GM23248 (cell line): ENCODE data around the gene VAMP1.

Experiments used
- EZH2 ChIP-seq: fragments of 200-600 bp; sonication (generic); IDR thresholded peaks from 2 replicates; pipeline ENCODE4 v1.6.1; 2018; ENCODE audit warnings: antibody characterized with exemption, mild to moderate bottlenecking; ENCODE audit not compliant: insufficient read depth, poor library complexity, severe bottlenecking
- EZH2phosphoT487 ChIP-seq: fragments of 200-600 bp; sonication (generic); IDR thresholded peaks from 2 replicates; pipeline ENCODE4 v1.6.1; 2018; ENCODE audit warnings: antibody characterized with exemption, moderate library complexity, mild to moderate bottlenecking, low read depth; ENCODE audit not compliant: insufficient read depth

DNA sequence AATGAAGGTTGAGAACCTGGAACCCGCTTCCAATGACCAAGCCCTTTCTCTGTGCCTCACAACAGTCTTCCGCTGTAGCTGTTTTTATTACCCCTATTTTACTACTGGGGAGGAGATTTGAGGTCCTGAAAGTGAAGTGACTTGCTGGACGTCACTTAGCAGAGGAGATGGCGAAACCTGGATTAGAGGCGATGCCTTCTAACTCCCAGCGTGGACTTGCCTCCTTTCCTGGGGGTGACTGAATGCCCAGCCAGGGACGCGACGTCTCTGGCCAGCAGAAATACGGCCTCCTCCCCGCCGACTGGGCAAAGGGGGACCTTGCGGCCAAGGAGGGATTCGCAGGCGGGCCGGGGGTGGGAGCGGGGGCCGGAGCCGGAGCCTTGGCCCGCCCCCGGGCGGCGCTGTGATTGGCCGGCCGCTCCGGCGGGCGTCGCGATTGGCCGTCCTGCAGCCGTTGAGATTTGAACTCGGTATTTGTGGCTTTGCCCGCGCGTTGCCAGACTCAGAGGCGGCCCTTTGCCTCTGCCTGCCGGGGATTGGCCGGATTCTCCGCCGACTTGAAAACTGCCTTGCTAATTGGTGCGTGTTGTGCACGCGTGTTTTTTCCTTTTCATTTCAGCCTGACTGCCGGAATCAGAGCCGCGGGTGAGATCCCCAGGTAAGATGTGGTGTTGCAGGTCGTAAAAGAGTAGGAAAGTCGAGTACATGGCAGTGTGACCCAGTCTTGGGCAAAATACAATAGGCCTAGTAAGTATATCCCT lies 23.2 kb upstream of the VAMP1 start, which contains the start of gene NCAPD2:
- TF ChIP-seq EZH2 (no peak), EZH2phosphoT487 (no peak)
